ENCODE measurements around the gene BTNL8. TPM values are rescaled to one million over a fixed set of nuclear protein-coding genes. Genes with fewer than 3 reads are reported as not detected.

BTNL8 gene
- polyA plus RNA-seq, 2 of the 4 experiments (the other 2 are of a cell fraction): not detected

- no peaks in the 10 kb centered on the region for H3K4me1 ChIP-seq
- FAIRE-seq (no peak), DNase-seq (ENCODE audit: low read depth in 1 of 2, low spot score in 1 of 2) (no peak), ATAC-seq (no peak)
- no peak overlapping the region for H3K4me2 ChIP-seq
- ChIA-PET CTCF (no interaction called here), POLR2A (no interaction called here)
- no peak for TF ChIP-seq CTCF (IDR thresholded peaks at IDR 0.05)
- TF ChIP-seq, protein P1, sequence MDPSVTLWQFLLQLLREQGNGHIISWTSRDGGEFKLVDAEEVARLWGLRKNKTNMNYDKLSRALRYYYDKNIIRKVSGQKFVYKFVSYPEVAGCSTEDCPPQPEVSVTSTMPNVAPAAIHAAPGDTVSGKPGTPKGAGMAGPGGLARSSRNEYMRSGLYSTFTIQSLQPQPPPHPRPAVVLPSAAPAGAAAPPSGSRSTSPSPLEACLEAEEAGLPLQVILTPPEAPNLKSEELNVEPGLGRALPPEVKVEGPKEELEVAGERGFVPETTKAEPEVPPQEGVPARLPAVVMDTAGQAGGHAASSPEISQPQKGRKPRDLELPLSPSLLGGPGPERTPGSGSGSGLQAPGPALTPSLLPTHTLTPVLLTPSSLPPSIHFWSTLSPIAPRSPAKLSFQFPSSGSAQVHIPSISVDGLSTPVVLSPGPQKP (IDR thresholded peaks at IDR 0.05; ENCODE audit: low read depth, low read length): no peak
- TF ChIP-seq MAX (IDR thresholded peaks at IDR 0.05): no peak
- TF ChIP-seq GATA3 (IDR thresholded peaks at IDR 0.05; ENCODE audit: borderline replicate concordance): no peak
- TF ChIP-seq EHF (CRISPR knock-in tag; IDR thresholded peaks at IDR 0.05): no peak
- no peak for TF ChIP-seq NR3C1 (IDR thresholded peaks at IDR 0.05)
- no peak overlapping the region for H3K27ac ChIP-seq
- WGBS (ENCODE audit: missing lambda C conversion rate): 71% methylated on average over 19 of the region's 23 CpGs
- H3K4me3 ChIP-seq: no peak overlapping the region
- no peaks in the 10 kb centered on the region for H3K9me3 ChIP-seq
Observed at GRCh38 chr5:180969406-180969805, 70.4 kb downstream of the BTNL8 start.

DNA sequence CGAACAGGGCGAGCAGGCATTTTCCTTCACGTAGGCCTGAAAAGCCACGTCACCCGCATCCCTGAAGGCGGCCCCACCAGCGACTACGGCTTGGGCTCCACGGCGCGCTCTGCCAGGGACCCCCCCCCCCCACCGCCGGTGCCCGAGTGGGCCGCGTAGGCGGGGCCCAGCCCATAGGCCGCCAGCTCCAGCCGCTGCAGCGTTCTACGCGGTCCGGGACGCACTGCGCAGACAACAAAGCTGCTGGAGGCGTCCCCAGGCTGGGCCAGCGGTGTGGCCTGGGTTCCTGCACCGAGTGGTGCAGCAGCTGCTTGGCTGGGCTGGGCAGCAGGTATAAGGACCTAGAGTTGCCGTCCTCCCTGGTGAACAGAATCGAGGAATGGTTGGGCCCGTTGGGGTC lies 71.4 kb downstream of the BTNL8 start:
- FAIRE-seq: no peak
- POLR2A ChIA-PET: no interaction called here
- no peak for DNase-seq (ENCODE audit: low read depth in 1 of 2, low spot score in 1 of 2)
- TF ChIP-seq FOXS1 (CRISPR knock-in tag; IDR thresholded peaks at IDR 0.05) (no peak), EHF (CRISPR knock-in tag; IDR thresholded peaks at IDR 0.05) (no peak), HDAC2 (IDR thresholded peaks at IDR 0.05) (no peak), RFX5 (IDR thresholded peaks at IDR 0.05) (no peak), ZNF302 (CRISPR knock-in tag; IDR thresholded peaks at IDR 0.05) (no peak), HOXB5 (CRISPR knock-in tag; IDR thresholded peaks at IDR 0.05) (no peak), JUN (IDR thresholded peaks at IDR 0.05) (no peak), CBX8 (IDR thresholded peaks at IDR 0.05) (no peak), RAD21 (conservative IDR thresholded peaks at IDR 0.05 in 1 of 2, IDR thresholded peaks at IDR 0.05 in 1 of 2) (no peak), KDM5A (IDR thresholded peaks at IDR 0.05) (no peak), NPAS2 (CRISPR knock-in tag; IDR thresholded peaks at IDR 0.05; ENCODE audit: borderline replicate concordance) (no peak), CEBPB (IDR thresholded peaks at IDR 0.05) (no peak), MYC (IDR thresholded peaks at IDR 0.05; ENCODE audit: borderline replicate concordance, low read length) (no peak), EP300 (IDR thresholded peaks at IDR 0.05) (no peak), MAZ (IDR thresholded peaks at IDR 0.05; ENCODE audit: borderline replicate concordance, low read depth, low read length) (no peak)
- TF ChIP-seq, protein P2, sequence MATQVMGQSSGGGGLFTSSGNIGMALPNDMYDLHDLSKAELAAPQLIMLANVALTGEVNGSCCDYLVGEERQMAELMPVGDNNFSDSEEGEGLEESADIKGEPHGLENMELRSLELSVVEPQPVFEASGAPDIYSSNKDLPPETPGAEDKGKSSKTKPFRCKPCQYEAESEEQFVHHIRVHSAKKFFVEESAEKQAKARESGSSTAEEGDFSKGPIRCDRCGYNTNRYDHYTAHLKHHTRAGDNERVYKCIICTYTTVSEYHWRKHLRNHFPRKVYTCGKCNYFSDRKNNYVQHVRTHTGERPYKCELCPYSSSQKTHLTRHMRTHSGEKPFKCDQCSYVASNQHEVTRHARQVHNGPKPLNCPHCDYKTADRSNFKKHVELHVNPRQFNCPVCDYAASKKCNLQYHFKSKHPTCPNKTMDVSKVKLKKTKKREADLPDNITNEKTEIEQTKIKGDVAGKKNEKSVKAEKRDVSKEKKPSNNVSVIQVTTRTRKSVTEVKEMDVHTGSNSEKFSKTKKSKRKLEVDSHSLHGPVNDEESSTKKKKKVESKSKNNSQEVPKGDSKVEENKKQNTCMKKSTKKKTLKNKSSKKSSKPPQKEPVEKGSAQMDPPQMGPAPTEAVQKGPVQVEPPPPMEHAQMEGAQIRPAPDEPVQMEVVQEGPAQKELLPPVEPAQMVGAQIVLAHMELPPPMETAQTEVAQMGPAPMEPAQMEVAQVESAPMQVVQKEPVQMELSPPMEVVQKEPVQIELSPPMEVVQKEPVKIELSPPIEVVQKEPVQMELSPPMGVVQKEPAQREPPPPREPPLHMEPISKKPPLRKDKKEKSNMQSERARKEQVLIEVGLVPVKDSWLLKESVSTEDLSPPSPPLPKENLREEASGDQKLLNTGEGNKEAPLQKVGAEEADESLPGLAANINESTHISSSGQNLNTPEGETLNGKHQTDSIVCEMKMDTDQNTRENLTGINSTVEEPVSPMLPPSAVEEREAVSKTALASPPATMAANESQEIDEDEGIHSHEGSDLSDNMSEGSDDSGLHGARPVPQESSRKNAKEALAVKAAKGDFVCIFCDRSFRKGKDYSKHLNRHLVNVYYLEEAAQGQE (IDR thresholded peaks at IDR 0.05): no peak
- Histone ChIP-seq H3K27ac (no peak overlapping the region), H3K9me3 (no peaks in the 10 kb centered on the region), H3K4me1 (no peaks in the 10 kb centered on the region), H3K4me2 (no peak overlapping the region), H3K4me3 (no peak overlapping the region)
- 72% methylated on average over 12 of the region's 31 CpGs for WGBS (ENCODE audit: missing lambda C conversion rate)
- ATAC-seq: no peak
- CTCF ChIA-PET: no interaction called here
